Activated gamma-delta T cell treated with anti-CD3 and anti-CD28 coated beads, Interleukin-2, amount 50 U/mL, for 16 hours (primary cell): ENCODE results near the gene DTYMK.
"Not testable (repeated sequence)": the region's sequence is repeated elsewhere in the genome, so short reads cannot be mapped to it uniquely, and the experiment has no call there.

Experiments used
- DNase-seq: peaks from one replicate; pipeline ENCODE4 v3.0.0-alpha.2; 2020; ENCODE audit warnings: low read depth

The DTYMK gene

DNA sequence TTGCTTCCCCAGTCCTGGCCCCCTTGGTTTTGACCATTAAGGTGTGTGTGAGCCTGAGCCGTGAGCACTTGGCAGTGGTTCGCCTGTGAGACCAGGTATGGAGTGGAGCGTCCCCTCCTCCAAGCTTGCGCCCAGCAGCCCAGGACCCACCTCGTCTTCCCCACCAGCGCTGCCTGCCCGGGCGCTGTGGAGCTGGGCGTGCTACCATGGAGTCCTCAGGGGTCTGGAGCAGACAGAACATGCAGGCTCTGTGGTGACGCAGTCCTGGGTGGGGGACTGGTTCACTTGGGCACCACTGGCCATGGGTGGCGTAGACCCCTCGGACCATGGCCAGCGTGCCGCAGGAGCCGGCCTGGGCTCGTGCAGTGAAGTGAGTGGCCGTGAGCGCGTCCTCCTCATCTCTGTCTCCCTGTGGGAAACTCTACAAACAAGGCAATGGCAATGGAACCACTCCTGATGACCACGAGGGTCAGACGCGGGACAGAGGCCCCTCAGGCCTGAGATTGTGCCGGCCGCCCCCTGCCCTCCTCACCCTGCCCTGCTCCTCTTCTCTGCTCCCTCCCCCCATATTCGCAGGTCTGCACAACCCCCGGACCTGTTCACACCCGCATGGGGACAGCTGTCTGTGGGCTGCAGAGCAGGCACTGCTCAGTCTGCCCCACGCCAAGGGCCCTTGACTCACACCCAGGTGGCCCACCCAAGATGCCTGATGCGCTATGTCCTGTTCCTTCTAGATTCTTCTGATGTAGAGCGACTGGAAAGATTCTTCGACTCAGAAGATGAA, 15.0 kb downstream of the DTYMK start:
- no peak for DNase-seq

DNA sequence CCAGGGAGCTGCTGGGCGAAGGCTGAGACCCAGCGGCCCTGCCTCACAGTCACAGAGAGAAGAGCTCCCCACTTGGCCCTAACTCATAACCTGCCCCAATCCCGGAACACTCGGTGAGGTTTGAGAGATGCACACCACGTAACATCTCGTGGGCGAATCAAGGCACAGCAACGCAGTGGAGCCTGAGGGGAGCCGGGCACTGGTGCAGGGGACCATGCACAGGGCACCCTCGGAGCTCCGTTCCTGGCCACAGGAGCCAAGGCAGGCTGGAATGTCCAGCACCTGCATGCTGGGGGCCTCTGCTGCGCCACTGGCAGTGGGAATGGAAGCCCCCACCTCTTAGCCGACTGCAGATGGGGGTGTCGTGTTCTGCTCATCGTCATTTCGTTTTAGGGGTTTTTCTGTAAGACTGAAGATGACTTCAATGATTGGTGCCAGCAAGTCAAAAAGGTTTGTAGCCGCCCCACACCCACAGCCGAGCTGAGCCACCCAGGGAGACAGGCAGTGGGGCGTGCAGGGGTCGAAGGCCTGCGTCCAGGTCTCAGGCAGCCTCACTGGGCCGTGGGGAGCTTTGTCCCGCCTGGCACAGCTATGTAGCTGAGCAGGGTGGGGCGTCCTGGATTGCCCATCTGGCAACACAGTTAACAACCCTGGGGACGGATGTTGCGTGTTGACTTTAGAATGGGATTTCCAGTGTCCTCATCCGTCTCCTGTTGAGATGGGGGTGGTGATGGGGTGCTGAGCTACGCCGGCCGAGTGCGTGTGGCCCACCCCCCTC, 16.1 kb downstream of the DTYMK start:
- no peak for DNase-seq

DNA sequence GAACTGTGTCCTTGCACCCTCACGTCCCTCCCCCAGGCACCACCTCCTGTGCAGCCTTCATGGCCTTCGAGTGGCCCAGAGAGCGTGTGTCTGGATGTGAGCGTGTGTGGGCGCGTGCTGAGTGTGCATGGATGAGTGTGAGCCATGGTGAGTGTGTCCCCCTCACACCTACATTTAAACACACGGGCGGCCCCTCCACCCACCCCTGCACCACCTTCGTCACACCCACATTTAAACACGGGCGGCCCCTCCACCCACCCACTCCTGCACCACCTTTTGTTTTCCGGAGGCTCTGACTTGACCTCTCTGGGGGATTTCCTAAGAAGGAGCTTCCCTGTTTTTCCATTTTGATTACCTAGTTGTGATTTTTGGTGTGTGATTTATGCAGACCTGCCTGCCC, 17.8 kb downstream of the DTYMK start:
- no peak for DNase-seq

DNA sequence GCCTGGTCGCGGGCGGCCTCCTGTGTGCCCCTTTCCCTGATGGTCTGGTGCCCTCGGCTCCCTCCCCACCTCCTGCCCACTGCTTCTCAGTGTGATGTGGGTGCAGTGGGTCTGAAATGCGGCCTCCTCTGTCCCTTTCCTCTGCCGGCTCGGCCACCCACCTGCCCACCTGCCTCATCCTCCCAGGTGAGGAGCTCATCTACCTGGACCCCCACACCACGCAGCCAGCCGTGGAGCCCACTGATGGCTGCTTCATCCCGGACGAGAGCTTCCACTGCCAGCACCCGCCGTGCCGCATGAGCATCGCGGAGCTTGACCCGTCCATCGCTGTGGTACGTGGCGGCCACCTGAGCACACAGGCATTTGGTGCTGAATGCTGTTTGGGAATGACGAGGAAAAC, 18.3 kb downstream of the DTYMK start:
- DNase-seq: no peak

DNA sequence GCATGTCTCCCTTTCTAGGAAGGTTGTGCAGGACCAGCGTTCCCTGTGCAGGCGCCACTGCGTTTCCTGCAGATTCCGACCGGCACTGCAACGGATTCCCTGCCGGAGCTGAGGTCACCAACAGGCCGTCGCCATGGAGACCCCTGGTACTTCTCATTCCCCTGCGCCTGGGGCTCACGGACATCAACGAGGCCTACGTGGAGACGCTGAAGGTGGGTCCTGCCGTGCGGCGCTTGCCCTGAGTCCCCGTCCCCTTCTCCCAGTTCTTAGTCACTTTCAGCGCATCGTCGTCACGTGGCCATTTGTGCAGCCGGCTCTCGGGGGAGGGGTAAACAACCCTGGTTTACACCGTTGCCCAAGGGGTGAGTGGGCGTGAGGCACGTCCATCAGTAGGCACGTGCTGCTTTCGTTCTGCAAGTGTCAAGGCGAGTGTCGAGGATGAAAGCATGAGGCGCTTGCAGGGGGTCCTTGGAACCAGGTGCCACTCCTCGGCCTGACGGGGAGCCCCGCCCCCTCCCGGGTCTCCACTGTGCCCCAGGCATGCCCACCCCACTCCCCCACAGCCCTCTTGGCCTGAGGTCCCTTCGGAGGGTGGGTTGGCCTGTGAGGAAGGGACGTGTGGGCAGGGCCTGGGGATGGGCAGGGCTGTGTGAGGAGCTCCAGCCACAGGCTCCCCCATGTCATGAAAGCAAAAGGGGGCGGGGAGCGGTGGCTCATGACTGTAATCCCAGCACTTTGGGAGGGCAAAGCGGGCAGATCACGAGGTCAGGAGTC, 19.8 kb downstream of the DTYMK start:
- DNase-seq: no peak

DNA sequence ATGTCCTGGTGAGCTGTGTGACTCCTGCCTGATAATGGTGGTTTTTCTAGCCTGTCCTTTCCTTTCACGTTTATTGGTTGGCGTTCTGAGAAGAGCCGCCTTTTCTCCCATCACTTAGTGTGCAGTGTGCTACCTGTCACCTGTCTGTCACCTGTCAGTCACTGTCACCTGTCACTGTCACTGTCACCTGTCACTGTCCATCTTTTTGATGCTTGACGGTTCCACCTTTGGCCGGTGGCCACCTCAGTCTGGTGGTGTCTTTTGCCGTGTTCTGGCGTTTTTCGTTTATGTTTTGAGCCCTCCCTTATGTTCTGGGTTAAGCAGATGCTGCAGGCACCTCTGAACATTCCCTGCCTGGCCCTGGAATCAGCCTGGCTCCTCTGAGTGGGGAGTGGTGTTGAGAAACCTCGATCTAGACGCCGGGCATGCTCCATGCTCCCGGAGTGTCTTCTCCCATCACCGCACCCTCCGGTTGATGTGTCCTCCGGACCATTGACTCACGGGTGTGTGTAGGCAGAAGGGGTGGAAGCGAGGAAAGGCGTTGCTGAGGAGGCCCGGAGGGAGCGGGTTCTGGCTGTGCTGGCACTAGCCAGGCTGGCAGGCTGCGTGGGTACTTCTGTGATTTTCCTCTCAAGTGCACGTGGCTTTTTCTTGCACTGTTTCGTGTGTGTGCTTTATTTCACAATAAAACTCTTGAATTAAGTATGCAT, 20.7 kb downstream of the DTYMK start:
- DNase-seq: no peak

DNA sequence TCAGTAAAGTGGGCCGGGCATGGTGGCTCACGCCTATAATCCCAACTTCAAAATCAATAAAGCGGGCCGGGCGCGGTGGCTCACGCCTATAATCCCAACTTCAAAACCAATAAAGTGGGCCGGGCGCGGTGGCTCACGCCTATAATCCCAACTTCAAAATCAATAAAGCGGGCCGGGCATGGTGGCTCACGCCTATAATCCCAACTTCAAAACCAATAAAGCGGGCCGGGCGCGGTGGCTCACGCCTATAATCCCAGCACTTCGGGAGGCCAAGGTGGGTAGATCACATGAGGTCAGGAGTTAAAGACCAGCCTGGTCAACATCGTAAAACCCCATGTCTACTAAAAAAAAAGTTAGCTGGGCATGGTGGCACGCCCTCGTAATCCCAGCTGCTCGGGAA, 23.9 kb downstream of the DTYMK start:
- not testable (repeated sequence) for DNase-seq

DNA sequence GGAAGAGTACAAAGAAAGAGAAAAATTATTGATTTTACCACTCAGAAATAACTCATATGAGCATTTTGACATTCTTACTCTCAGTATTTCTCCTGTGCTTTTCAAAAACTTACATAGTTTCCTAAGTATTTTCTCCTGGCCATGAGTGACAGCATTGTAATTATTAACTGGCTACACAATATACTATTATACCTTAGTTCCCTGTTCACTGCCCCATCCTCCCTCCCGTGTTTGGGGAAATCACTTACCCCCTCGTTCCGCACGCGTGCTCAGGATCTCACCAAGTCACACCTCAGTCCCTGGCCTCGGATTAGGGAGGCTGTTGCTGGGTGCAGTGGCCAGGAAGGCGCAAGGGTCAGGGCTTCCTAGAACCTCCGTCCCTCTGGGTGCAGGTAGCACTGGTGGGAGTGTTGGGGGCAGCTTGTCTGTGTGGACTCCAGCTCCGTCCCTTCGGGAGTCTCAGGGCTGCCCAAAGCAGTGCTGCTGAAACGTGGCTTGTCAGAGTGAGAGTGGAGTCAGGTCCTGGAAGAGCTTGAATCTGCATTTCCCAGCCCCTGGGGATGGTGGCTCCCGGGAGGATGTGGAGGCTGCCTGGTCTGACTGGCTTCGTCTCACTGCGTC, 25.9 kb downstream of the DTYMK start:
- DNase-seq: no peak

DNA sequence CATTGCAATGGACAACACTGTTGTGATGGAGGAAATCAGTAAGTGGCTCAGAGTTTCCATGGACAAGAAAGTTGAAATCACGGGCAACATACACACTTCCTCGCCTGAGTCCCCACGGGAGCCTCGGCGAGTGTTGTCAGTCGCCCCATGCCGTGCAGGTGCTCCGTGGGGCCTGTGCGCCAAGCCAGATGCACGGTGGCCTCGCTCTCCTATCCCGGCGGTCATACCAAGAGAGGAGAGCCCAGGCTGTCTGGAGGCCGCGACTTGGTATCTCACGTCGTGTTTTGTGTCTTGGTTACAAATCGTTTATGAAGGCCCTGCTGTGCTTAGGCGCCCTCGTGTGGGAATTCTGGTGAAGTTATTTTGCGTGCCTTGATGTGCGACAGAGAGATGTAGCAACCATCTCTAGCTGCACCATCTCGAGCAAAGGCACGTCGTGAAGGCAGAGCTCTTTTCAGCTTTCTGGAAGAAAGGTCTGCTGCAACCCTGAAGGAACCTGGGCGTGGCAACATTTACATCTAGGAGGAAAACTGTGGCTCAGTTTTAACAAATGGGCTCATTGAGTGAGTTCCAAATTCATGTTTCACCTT, 27.4 kb downstream of the DTYMK start:
- no peak for DNase-seq

DNA sequence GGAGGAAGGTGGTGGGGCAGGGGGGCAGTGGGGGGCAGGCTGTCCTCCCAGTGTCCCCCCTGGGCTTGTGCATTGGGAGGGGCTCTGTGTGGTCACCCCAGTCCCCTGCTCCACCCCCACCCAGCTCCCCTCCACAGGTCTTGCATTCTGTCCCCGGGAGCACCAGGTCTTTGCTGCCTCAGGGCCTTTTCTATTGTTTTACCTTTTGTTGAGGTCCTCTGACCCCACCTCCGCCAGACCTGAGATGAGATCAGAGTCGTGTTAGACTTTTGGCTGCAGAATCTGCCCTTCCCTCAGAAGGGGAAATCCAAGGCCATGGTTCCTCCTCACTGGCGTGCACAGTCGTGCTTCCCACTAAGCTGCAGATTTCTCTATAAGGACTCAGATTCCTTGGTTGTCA, 28.3 kb downstream of the DTYMK start:
- DNase-seq: no peak

DNA sequence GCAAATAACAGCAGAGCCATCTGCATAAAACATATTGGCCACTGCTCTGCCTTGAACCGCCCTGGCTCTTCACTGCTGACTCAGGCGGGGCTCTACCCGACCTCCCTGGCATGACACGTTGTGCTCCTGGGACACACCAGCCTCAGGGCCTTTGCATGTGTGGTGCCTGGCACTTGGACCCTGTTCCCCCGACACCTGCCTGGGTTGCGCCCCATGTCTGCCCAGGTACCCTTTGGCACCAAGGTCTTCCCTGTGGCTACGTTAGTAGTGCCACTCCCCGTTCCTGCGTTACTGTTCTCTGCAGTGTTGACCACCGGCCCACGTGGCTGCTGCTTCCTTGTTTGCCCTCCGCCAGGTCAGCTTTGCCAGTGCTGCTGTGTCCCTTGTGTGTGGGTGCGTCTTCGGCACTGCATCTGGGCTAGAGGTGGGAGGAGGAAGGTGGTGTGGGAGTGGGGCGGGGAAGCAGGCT, 28.8 kb downstream of the DTYMK start:
- DNase-seq: no peak

DNA sequence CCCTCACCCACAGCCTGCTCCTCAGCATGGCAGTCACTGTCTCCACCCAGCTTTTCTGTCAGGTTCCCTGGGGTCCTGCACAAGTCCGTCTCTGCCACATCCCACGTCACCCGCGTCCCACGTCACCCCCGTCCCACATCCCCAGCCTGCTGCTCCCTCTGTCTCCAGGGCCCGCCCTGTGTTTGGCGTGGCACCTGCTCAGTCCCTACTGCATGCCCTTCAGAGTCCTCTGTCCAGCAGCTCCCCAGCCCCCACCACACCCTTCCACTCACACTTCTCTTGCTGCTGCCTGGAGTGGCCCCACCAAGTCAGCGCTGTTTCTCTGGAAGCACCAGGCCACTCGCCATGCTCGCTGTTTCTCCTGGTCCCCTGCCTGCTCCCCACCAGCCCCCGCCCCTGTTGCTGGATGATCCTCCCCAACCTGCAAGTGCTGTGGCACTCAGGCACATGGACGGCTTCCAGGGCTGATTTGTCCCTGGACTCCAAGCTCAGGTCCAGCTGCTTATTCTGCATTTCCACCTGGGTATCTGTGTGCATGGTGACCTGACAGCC, 30.3 kb downstream of the DTYMK start:
- DNase-seq: no peak

DNA sequence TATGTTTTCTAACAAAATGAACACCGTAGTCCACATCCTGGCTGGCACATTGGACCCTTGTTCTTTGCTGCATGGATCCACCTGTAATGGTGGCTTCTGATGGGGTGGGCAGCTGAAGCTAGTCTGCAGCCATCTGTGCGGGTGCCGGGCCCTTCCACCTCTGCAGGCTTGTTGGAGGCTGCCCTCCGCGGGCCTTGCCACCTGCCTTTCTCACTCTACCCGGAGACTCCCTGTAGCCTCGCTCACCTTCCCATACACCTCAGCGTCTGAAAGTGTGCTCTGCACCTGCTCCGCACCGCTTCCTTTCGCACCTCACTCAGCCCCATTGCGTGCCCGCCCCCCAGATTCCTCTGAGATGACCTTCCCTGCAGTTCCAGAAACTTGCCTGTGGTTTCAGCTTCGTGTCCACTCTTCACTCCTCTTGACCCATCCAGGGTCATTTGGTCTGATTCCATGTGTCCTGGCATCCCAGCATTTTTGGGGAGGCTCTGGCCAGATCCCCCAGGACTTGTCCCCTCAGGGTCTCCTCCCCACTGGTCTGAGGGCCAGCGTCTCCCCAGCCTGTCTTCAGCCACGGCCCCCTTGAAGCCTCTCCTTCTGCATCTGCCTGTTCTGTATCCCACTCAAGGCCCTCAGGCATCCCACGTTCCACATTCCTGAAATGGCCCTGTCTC, 31.0 kb downstream of the DTYMK start:
- DNase-seq: no peak

DNA sequence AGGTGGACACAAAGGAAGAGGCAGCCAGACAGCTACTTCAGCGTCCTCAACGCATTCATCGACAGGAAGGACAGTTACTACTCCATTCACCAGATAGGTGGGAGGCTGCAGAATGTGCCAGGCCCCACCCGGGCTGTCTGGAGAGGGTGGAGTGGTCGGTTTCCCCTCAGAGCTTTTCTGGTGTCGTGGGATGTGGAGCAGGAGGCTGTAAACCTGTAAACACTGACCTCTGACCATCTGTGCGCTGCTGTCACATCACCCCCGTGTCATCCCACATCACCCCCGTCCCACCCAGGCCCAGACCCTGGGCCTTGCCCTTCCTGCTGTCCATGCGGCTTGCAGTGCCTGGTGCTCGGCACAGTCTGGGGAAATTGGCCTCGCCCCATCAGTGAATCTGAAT, 32.1 kb downstream of the DTYMK start:
- no peak for DNase-seq

DNA sequence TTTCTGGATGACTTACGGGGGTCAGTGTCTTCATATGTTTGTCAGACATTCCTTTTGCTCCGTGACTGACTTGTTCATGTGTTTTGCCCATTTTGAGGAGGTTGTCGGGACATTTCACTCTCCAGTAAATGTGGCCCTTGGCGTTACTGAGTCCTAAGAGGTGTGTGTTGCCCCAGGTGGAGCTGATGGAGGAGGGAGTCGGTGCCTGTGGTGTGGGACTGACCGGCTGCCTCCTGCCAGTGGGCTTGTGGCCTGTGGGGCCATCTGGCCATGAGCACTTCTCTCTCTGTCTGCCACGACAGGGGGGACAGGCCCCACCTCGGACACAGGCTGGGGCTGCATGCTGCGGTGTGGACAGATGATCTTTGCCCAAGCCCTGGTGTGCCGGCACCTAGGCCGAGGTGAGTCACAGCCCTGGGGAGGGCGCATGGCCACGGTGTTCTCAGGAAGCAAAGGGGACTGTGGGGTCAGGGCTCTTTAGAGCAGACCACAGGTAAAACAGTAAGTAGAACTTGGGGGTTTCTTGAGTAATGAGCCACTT, 33.3 kb downstream of the DTYMK start:
- no peak for DNase-seq

DNA sequence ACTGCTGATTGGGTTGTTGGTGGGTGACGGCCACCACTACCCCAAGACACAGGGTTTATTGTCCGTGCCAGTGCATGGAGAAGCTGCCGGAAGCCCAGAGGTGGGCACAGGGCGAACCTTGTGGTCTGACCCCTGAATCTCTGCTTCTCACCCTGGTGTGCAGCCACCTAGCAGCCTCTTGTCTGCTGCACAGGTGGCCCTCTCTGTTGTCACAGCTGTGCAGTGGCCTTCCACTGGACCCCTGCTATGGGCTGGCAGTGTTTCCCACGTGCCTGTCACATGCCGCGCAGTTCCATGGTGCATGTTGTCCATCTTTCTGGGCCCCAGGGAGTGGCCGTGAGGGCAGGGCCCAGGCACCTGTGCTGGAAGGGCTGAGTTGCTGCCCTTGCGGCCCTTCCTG, 33.9 kb downstream of the DTYMK start:
- no peak for DNase-seq

DNA sequence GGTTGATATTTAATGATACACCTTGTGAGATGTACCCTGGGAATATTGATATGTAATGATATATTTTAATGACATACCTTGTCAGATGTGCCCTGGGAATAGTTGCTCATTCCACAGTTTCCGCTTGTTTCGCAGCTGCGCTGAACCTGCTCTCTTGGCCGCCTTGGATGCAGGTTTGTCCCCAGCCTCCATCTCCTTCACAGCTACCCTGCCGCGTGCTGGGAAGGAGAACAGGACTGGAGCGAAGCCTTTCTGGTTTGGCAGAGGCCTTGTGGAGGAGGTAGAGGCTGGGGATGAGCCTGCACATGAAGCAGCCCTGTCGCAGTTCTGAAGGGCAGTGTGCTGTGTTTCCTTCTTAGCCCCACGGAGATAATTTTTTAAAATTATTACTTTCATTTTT, 34.5 kb downstream of the DTYMK start:
- no peak for DNase-seq

DNA sequence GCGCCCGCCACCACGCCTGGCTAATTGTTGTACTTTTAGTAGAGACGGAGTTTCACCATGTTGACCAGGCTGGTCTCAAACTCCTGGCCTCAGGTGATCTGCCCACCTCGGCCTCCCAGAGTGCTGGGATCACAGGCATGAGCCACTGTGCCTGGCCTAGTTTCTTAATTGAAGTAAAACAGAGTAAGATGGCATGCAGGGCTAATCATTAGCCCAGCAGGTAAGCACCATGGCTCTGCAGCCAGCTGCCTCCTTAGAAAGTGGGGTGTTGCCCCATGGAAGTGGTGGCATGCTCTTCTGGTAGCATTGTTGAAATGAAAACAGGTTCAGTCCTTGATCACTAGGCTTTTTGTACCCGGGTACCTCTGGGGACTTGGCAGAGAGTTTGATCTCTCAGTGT, 36.7 kb downstream of the DTYMK start:
- DNase-seq: no peak

DNA sequence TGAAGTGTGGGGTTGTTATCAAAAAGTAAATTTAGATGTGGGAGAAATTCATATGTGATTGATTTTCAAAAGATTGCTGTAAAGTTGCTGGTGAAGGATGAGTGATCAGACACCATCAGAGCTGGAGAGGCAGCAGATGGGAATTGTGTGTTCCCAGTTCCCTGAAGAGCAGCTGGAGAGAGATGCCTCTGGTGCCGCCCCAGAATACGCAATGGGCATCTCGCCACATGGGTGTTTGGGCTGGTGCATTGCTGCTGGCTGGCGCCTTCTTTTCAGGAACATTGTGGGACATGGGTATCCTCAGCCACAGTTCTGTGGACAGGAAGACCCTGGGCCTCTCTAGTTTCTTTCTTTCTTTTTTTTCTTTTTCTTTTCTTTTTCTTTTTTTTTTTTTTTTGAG, 37.2 kb downstream of the DTYMK start:
- no peak for DNase-seq

DNA sequence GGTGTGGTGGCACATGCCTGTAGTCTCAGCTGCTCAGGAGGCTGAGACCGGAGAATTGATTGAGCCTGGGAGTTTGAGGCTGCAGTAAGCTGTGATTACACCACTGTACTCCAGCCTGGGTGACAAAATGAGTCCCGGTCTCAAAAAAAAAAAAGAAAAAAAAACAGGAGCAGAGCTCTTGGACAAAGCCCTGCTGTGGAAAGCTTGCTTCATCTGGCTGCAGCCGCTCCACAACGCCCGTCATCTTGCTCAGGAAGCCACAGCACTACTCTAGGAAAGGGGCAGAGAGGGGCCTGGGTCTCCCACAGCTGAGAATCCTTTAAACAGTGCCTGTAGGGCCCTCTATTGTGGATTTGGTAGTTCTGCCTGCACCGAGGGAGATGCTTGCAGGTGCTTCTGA, 38.2 kb downstream of the DTYMK start:
- DNase-seq: no peak
